Loucy (cell line): ENCODE measurements around the gene ZNF324B.
A peak's percentile ranks its signal among the peaks of the same experiment; 100 is the strongest.
"Not testable (repeated sequence)": the region's sequence is repeated elsewhere in the genome, so short reads cannot be mapped to it uniquely, and the experiment has no call there.

Experiments
- H2AFZ ChIP-seq: fragments of 200-600 bp; sonication (generic); 2 replicates; pipeline ENCODE4 v1.6.0; 2016; ENCODE audit warnings: antibody characterized with exemption, mild to moderate bottlenecking, low read length, moderate library complexity
- H3F3A ChIP-seq: fragments of 200-600 bp; 2 replicates; pipeline ENCODE4 v1.6.0; 2016; ENCODE audit warnings: antibody characterized with exemption, low read depth, mild to moderate bottlenecking
- H3K27me3 ChIP-seq: fragments of 200-600 bp; sonication (generic); 2 replicates; pipeline ENCODE4 v1.6.1; 2014; ENCODE audit warnings: low read length, mild to moderate bottlenecking; ENCODE audit not compliant: insufficient read depth, poor library complexity, severe bottlenecking
- H3K36me3 ChIP-seq: fragments of 200-600 bp; sonication (generic); 2 replicates; pipeline ENCODE4 v1.6.1; 2016; ENCODE audit warnings: low read length; ENCODE audit not compliant: insufficient read depth
- H3K4me1 ChIP-seq: fragments of 200-600 bp; sonication (generic); 2 replicates; pipeline ENCODE4 v1.5.1; 2014; ENCODE audit warnings: low read length, mild to moderate bottlenecking; ENCODE audit not compliant: insufficient read depth, poor library complexity, severe bottlenecking
- H3K4me2 ChIP-seq: fragments of 200-600 bp; sonication (generic); 2 replicates; pipeline ENCODE4 v1.6.0; 2014; ENCODE audit warnings: antibody characterized with exemption, low read length, low read depth, mild to moderate bottlenecking; ENCODE audit not compliant: poor library complexity, severe bottlenecking
- H3K4me3 ChIP-seq: fragments of 200-600 bp; sonication (generic); 2 replicates; pipeline ENCODE4 v1.5.1; 2014; ENCODE audit warnings: low read length, mild to moderate bottlenecking, mixed read lengths; ENCODE audit not compliant: poor library complexity, severe bottlenecking
- H3K79me2 ChIP-seq: fragments of 200-600 bp; sonication (generic); 2 replicates; pipeline ENCODE4 v1.6.1; 2014; ENCODE audit warnings: low read length; ENCODE audit not compliant: insufficient read depth
- H3K9ac ChIP-seq: fragments of 200-600 bp; sonication (generic); 2 replicates; pipeline ENCODE4 v1.6.0; 2014; ENCODE audit warnings: mild to moderate bottlenecking, low read depth, low read length, moderate library complexity; ENCODE audit not compliant: poor library complexity, severe bottlenecking
- H3K9me2 ChIP-seq: fragments of 200-600 bp; sonication (generic); replicated peaks from 2 replicates; pipeline ENCODE4 v1.6.1; 2016; ENCODE audit warnings: low read depth, low read length, mixed read lengths
- H3K9me3 ChIP-seq: fragments of 200-600 bp; sonication (generic); 2 replicates; pipeline ENCODE4 v1.6.1; 2014; ENCODE audit warnings: mild to moderate bottlenecking, antibody characterized with exemption, low read length, low read depth; ENCODE audit not compliant: insufficient read depth
- H4K20me1 ChIP-seq: fragments of 200-600 bp; sonication (generic); 2 replicates; pipeline ENCODE4 v1.6.0; 2014; ENCODE audit warnings: antibody characterized with exemption, low read length, mild to moderate bottlenecking; ENCODE audit not compliant: insufficient read depth, poor library complexity, severe bottlenecking
- CTCF ChIP-seq: fragments of 200-600 bp; sonication (generic); conservative IDR thresholded peaks from 2 replicates; pipeline ENCODE4 v1.5.1; 2014; ENCODE audit warnings: mild to moderate bottlenecking, antibody characterized with exemption, low read length
- EZH2phosphoT487 ChIP-seq: fragments of 200-600 bp; IDR thresholded peaks from 2 replicates; pipeline ENCODE4 v1.6.1; 2018; ENCODE audit warnings: antibody characterized with exemption, mild to moderate bottlenecking, moderate library complexity, borderline replicate concordance

The ZNF324B gene

DNA sequence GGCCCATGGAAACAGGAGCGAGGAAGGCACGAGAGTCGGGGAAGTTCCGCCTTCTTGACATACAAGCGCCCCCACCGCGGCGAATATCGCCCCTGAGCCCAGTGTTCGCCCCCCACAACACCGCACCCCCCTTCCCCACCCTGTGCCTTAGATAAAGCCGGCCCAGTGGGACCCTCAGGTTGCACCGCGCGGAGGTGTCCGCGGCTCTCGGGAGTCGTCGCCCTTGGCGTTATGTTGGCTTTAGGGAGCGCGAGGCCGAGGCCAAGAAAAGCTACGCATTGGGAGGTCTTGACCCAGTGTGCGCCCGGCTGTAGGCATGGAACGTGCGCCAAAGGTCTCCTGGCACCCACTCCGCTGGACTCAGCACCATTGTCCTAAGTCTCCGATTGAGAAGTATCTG is 10.9 kb upstream of the ZNF324B start:
- Histone ChIP-seq H4K20me1 (no peaks in the 10 kb centered on the region), H3K4me3 (no peak overlapping the region), H3K27me3 (no peaks in the 10 kb centered on the region), H3K9me3 (peaks cover 8% of the 10 kb centered on the region; the same call in 1 of the 2 replicates), H3K9me2 (no peaks in the 10 kb centered on the region), H3F3A (no peaks in the 10 kb centered on the region), H3K79me2 (no peaks in the 10 kb centered on the region), H3K36me3 (no peaks in the 10 kb centered on the region), H3K4me1 (no peaks in the 10 kb centered on the region), H3K9ac (no peak overlapping the region), H2AFZ (no peak overlapping the region), H3K4me2 (no peak overlapping the region)
- no peak for TF ChIP-seq EZH2phosphoT487
- no peak for TF ChIP-seq CTCF

DNA sequence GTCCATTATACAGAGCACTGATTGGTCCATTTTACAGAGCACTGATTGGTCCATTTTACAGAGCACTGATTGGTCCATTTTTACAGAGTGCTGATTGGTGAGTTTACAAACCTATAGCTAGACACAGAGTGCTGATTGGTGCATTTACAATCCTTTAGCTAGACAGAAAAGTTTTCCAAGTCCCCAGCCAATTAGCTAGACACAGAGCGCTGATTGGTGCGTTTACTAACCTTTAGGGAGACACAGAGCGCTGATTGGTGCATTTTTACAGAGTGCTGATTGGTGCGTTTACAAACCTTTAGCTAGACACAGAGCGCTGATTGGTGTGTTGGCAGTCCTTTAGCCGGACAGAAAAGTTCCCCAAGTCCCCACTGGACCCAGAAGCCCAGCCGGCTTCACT is 8.4 kb upstream of the ZNF324B start:
- H2AFZ ChIP-seq, H3K27me3 ChIP-seq, H3K4me3 ChIP-seq, H3K36me3 ChIP-seq, H3K9me3 ChIP-seq, H4K20me1 ChIP-seq, H3K4me1 ChIP-seq, H3K9me2 ChIP-seq, H3F3A ChIP-seq, H3K4me2 ChIP-seq, H3K9ac ChIP-seq, H3K79me2 ChIP-seq: not testable (repeated sequence)

DNA sequence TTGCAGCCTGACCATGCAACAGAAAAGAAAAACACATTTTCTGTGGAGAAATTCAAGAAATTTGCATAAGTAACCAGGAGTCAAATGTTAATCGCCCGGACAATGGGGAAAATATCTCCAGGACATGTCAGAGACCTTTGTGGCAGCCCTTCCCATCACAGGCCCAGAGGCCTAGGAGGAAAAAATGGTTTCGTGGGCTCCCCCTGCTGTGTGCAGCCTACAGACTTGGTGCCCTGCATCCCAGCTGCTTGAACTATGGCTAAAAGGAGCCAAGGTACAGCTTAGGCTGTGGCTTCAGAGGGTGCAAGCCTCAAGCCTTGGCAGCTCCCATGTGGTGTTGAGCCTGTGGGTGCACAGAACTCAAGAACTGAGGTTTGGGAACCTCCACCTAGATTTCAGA is 2.6 kb upstream of the ZNF324B start:
- not testable (repeated sequence) for H3K4me3 ChIP-seq, H3K9me2 ChIP-seq, H3K4me2 ChIP-seq, H3K36me3 ChIP-seq, H3K79me2 ChIP-seq, H3F3A ChIP-seq, H3K9me3 ChIP-seq, H4K20me1 ChIP-seq, H3K27me3 ChIP-seq, H2AFZ ChIP-seq, H3K9ac ChIP-seq
- H3K4me1 ChIP-seq = peaks cover 14% of the 10 kb centered on the region

GRCh38 chr19:58449980-58450379 is 1.4 kb upstream of the ZNF324B start:
- H3K9me2 ChIP-seq, H2AFZ ChIP-seq, H3F3A ChIP-seq, H3K36me3 ChIP-seq, H3K4me2 ChIP-seq, H3K9ac ChIP-seq, H3K27me3 ChIP-seq, H3K9me3 ChIP-seq, H3K79me2 ChIP-seq, H3K4me3 ChIP-seq, H4K20me1 ChIP-seq: not testable (repeated sequence)
- H3K4me1 ChIP-seq = peaks cover 14% of the 10 kb centered on the region

- Histone ChIP-seq H3F3A (no peaks in the 10 kb centered on the region), H3K4me1 (peaks cover 14% of the 10 kb centered on the region), H3K27me3 (no peaks in the 10 kb centered on the region), H3K79me2 (no peaks in the 10 kb centered on the region), H3K4me2 (peak overlapping the region; percentile 90), H3K9me3 (peaks cover 6% of the 10 kb centered on the region; the same call in 1 of the 2 replicates), H2AFZ (peak overlapping the region; percentile 72), H4K20me1 (no peaks in the 10 kb centered on the region), H3K9ac (no peak overlapping the region), H3K36me3 (no peaks in the 10 kb centered on the region), H3K9me2 (no peaks in the 10 kb centered on the region), H3K4me3 (peak overlapping the region; percentile 82)
- no peak for TF ChIP-seq CTCF
Observed at GRCh38 chr19:58450856-58451357, 515 bp upstream of the ZNF324B start.
